ENCODE measurements around the gene SUSD4. TPM values are rescaled to one million over a fixed set of nuclear protein-coding genes. Genes with fewer than 3 reads are reported as not detected.

SUSD4 gene
- total and polyA plus RNA-seq, 2 of the 8 experiments (the other 6 are each of a cell fraction or from before 2014, with no cell fraction given), result 3.9 to 5.2 TPM

GRCh38 chr1:223189525-223189902 lies 174.5 kb downstream of the SUSD4 start:
- no peak overlapping the region for H3K9ac ChIP-seq (replicated peaks in 1 of 4; ENCODE audit: extremely low read depth in 1 of 4, low read depth in 3 of 4, low read length in 3 of 4)
- WGBS, 2 experiments (ENCODE audit: extremely low coverage in 1 of 2, insufficient coverage in 1 of 2, insufficient read length in 1 of 2, insufficient replicate concordance in 2 of 2, low coverage in 1 of 2, low lambda C conversion rate in 2 of 2, missing lambda C conversion rate in 1 of 2), result 66% methylated on average over 3 of the region's 4 CpGs; no CpG with 5 or more reads in 1 of the 2 experiments
- TF ChIP-seq BRCA1 (IDR thresholded peaks at IDR 0.05; ENCODE audit: low read depth, low read length), result no peak

More at GRCh38 chr1:223189525-223189902, 174.5 kb downstream of the SUSD4 start:
- H3K18ac ChIP-seq (ENCODE audit: extremely low read depth, low read length), result no peak overlapping the region
- no peak overlapping the region for H3K14ac ChIP-seq (ENCODE audit: insufficient read length)
- ChIA-PET POLR2A (ENCODE audit: partially characterized antibody) (no interaction called here), CTCF (ENCODE audit: partially characterized antibody) (interaction anchor here (1.3 kb wide), 1 partner anchor 14 kb away, joined by 4 read pairs; no protein-coding TSS in a partner anchor)
- H2BK5ac ChIP-seq (ENCODE audit: low read depth, low read length), result no peak overlapping the region
- H2BK15ac ChIP-seq (ENCODE audit: low read length), result no peak overlapping the region
- no peak overlapping the region for H2BK20ac ChIP-seq (ENCODE audit: low read length)
- H3K79me2 ChIP-seq (ENCODE audit: control insufficient read depth in 1 of 2, insufficient read depth in 2 of 2, low read length in 2 of 2), result no peaks in the 10 kb centered on the region
- no peak for DNase-seq (ENCODE audit: low read depth in 1 of 2, low spot score in 2 of 2)
- H2BK120ac ChIP-seq (replicated peaks; ENCODE audit: low read depth, low read length), result no peak overlapping the region
- H3K4me3 ChIP-seq (ENCODE audit: extremely low read depth in 1 of 4, insufficient read depth in 2 of 4, low read depth in 3 of 4, low read length in 4 of 4), result no peak overlapping the region
- no peaks in the 10 kb centered on the region for H3K79me1 ChIP-seq (ENCODE audit: low read depth, low read length)
- H2AFZ ChIP-seq (ENCODE audit: low read length), result no peak overlapping the region
- H3K4me2 ChIP-seq (ENCODE audit: insufficient read depth in 1 of 2, low read depth in 2 of 2, low read length in 2 of 2), result no peak overlapping the region
- H3K23ac ChIP-seq (ENCODE audit: insufficient read length), result no peak overlapping the region
- no peak overlapping the region for H3K56ac ChIP-seq (replicated peaks; ENCODE audit: insufficient read length, low read depth, low read length)
- no peak overlapping the region for H3K27ac ChIP-seq (ENCODE audit: low read depth, low read length)
- no peaks in the 10 kb centered on the region for H3K23me2 ChIP-seq (ENCODE audit: low read depth, low read length)
- no peak overlapping the region for H4K5ac ChIP-seq (ENCODE audit: insufficient read length, low read depth, low read length)
- H4K91ac ChIP-seq (replicated peaks; ENCODE audit: insufficient read length, low read length), result no peak overlapping the region
- no peak overlapping the region for H3K4ac ChIP-seq (replicated peaks; ENCODE audit: insufficient read length, low read depth, low read length)
- H3K36me3 ChIP-seq (ENCODE audit: control insufficient read depth in 2 of 4, insufficient read depth in 4 of 4, low read length in 3 of 4), result no peaks in the 10 kb centered on the region
- no peaks in the 10 kb centered on the region for H4K20me1 ChIP-seq (replicated peaks in 1 of 2; ENCODE audit: control insufficient read depth in 1 of 2, insufficient read depth in 2 of 2, low read length in 2 of 2)
- H3K27me3 ChIP-seq (replicated peaks in 1 of 4; ENCODE audit: control insufficient read depth in 3 of 4, extremely low read depth in 1 of 4, insufficient read depth in 3 of 4, low read length in 3 of 4), result no peaks in the 10 kb centered on the region
- H3K9me3 ChIP-seq (ENCODE audit: insufficient read depth in 2 of 2, low read depth in 1 of 2, low read length in 1 of 2), result no peaks in the 10 kb centered on the region
- no peak overlapping the region for H2AK5ac ChIP-seq (ENCODE audit: low read depth, low read length)
- no peak overlapping the region for H4K8ac ChIP-seq (ENCODE audit: extremely low read depth, insufficient read depth, low read length)
- no peaks in the 10 kb centered on the region for H3K4me1 ChIP-seq (replicated peaks in 1 of 4; ENCODE audit: control insufficient read depth in 3 of 4, insufficient read depth in 4 of 4, low read length in 3 of 4)
- no peak for FAIRE-seq
- H2BK12ac ChIP-seq (ENCODE audit: low read depth, low read length), result no peak overlapping the region

Measured in H1 (cell line).